SU-DHL-6 (cell line): ENCODE data around the gene USP10.

Experiments used
- H2AFZ ChIP-seq: fragments of 200-600 bp; sonication (generic); 2 replicates; pipeline ENCODE4 v1.6.1; 2014; ENCODE audit warnings: low read depth, mild to moderate bottlenecking, moderate library complexity, mixed read lengths, antibody characterized with exemption, low read length; ENCODE audit not compliant: severe bottlenecking
- H3F3A ChIP-seq: fragments of 200-600 bp; shearing (Covaris generic); 2 replicates; pipeline ENCODE4 v1.6.0; 2016; ENCODE audit warnings: antibody characterized with exemption, mild to moderate bottlenecking; ENCODE audit not compliant: insufficient read depth
- H3K27ac ChIP-seq: fragments of 200-600 bp; sonication (generic); 2 replicates; pipeline ENCODE4 v1.5.1; 2016; ENCODE audit warnings: low read depth, mild to moderate bottlenecking, low read length, moderate library complexity, mixed read lengths
- H3K27me3 ChIP-seq: fragments of 200-600 bp; sonication (generic), shearing (Covaris generic); 2 replicates; pipeline ENCODE4 v1.6.0; 2014; ENCODE audit warnings: mild to moderate bottlenecking, low read length
- H3K36me3 ChIP-seq: fragments of 200-600 bp; sonication (generic); 2 replicates; pipeline ENCODE4 v1.6.1; 2014; ENCODE audit warnings: mild to moderate bottlenecking, low read length, mixed read lengths
- H3K4me2 ChIP-seq: fragments of 300-600, 200-600 bp; shearing (Covaris generic), sonication (generic); 2 replicates; pipeline ENCODE4 v1.6.0; 2014; ENCODE audit warnings: low read length, low read depth, mild to moderate bottlenecking; ENCODE audit not compliant: poor library complexity, severe bottlenecking
- H3K4me3 ChIP-seq: fragments of 200-600 bp; sonication (generic); 2 replicates; pipeline ENCODE4 v1.5.1; 2014; ENCODE audit warnings: antibody characterized with exemption, low read length, mild to moderate bottlenecking, mixed read lengths; ENCODE audit not compliant: insufficient read depth, poor library complexity, severe bottlenecking
- H3K79me2 ChIP-seq: fragments of 200-600 bp; sonication (generic); 2 replicates; pipeline ENCODE4 v1.6.1; 2014; ENCODE audit warnings: mild to moderate bottlenecking, low read length, moderate library complexity; ENCODE audit not compliant: insufficient read depth
- H3K9ac ChIP-seq: fragments of 200-600 bp; sonication (generic); 2 replicates; pipeline ENCODE4 v1.7.0; 2014; ENCODE audit warnings: mild to moderate bottlenecking, low read length
- H3K9me2 ChIP-seq: fragments of 200-600 bp; sonication (generic); replicated peaks from 2 replicates; pipeline ENCODE4 v1.6.1; 2014; ENCODE audit warnings: low read length; ENCODE audit not compliant: insufficient read depth
- H3K9me3 ChIP-seq: fragments of 200-600 bp; sonication (generic); 2 replicates; pipeline ENCODE4 v1.6.1; 2014; ENCODE audit warnings: low read length, mixed read lengths; ENCODE audit not compliant: insufficient read depth
- H4K20me1 ChIP-seq: fragments of 200-600 bp; sonication (generic); 2 replicates; pipeline ENCODE4 v1.6.1; 2014; ENCODE audit warnings: low read depth, mild to moderate bottlenecking, antibody characterized with exemption, low read length, moderate library complexity, mixed read lengths
- EZH2phosphoT487 ChIP-seq: fragments of 200-600 bp; sonication (generic), shearing (Covaris generic); conservative IDR thresholded peaks from 2 replicates; pipeline ENCODE4 v1.6.1; 2018; ENCODE audit warnings: mild to moderate bottlenecking, antibody characterized with exemption, low read length, moderate library complexity, mixed read lengths
- TF ChIP-seq, protein P1 (sequence below): fragments of 200-600 bp; sonication (generic); IDR thresholded peaks from one replicate; pipeline ENCODE4 v1.5.1; 2017; ENCODE audit warnings: antibody characterized with exemption, mild to moderate bottlenecking, low read length, moderate library complexity; ENCODE audit not compliant: insufficient read depth, poor library complexity, severe bottlenecking

The USP10 gene

DNA sequence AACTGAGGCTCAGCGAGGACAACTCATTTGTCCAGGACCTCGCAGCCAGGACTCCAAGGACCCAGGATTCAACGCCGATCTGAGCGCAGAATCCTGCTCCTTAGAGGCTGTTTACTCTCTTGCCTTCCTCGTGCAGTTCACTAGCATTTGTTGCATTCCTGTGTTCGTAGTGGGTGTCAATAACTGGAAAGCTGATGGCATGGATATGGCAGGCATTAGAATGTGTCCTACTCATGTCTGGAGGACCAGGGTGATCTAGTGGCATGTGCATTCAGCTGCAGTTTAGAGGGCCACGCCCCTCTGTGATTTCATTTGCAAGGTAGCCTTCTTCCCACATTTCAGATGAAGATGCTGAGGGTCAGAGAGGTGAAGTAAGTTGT, 120.5 kb downstream of the USP10 start:
- Histone ChIP-seq H4K20me1 (no peaks in the 10 kb centered on the region), H2AFZ (no peak overlapping the region), H3K9me3 (no peaks in the 10 kb centered on the region), H3K9ac (no peak overlapping the region), H3K4me2 (no peak overlapping the region), H3K79me2 (no peaks in the 10 kb centered on the region), H3K27ac (no peak overlapping the region), H3K9me2 (no peaks in the 10 kb centered on the region), H3K36me3 (no peaks in the 10 kb centered on the region), H3K4me3 (no peak overlapping the region), H3K27me3 (no peaks in the 10 kb centered on the region), H3F3A (no peaks in the 10 kb centered on the region)
- TF ChIP-seq, protein P1, sequence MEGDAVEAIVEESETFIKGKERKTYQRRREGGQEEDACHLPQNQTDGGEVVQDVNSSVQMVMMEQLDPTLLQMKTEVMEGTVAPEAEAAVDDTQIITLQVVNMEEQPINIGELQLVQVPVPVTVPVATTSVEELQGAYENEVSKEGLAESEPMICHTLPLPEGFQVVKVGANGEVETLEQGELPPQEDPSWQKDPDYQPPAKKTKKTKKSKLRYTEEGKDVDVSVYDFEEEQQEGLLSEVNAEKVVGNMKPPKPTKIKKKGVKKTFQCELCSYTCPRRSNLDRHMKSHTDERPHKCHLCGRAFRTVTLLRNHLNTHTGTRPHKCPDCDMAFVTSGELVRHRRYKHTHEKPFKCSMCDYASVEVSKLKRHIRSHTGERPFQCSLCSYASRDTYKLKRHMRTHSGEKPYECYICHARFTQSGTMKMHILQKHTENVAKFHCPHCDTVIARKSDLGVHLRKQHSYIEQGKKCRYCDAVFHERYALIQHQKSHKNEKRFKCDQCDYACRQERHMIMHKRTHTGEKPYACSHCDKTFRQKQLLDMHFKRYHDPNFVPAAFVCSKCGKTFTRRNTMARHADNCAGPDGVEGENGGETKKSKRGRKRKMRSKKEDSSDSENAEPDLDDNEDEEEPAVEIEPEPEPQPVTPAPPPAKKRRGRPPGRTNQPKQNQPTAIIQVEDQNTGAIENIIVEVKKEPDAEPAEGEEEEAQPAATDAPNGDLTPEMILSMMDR, result no peak
- TF ChIP-seq EZH2phosphoT487, result no peak

DNA sequence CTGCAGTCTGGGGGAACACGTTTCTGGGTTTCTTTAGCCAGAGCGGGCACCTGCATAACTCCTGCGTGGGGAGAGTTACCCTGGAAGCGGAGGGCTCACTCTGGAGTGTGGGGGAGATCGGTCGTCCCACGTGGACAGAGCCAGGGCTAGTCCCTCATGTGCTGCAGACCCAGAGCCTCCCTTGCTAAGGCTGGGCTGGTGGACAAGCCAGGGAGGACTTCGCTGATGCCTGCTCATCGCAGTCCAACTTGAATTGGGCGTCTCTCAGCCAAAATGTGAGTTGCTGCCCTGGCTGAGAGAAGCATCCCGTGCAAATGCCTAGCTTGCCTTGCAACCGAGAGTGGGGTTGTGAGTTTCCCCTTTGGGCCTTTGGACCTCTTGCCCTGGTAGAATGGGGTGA, 121.0 kb downstream of the USP10 start:
- H3K27me3 ChIP-seq, result no peaks in the 10 kb centered on the region
- H2AFZ ChIP-seq, result no peak overlapping the region
- H3K27ac ChIP-seq, result no peak overlapping the region
- TF ChIP-seq, protein P1, result no peak
- no peak for TF ChIP-seq EZH2phosphoT487
- H3K79me2 ChIP-seq, result no peaks in the 10 kb centered on the region
- H3K36me3 ChIP-seq, result no peaks in the 10 kb centered on the region
- H3K4me2 ChIP-seq, result no peak overlapping the region
- no peaks in the 10 kb centered on the region for H3K9me2 ChIP-seq
- no peak overlapping the region for H3K4me3 ChIP-seq
- H3F3A ChIP-seq, result no peaks in the 10 kb centered on the region
- no peaks in the 10 kb centered on the region for H4K20me1 ChIP-seq
- no peak overlapping the region for H3K9ac ChIP-seq
- H3K9me3 ChIP-seq, result no peaks in the 10 kb centered on the region

DNA sequence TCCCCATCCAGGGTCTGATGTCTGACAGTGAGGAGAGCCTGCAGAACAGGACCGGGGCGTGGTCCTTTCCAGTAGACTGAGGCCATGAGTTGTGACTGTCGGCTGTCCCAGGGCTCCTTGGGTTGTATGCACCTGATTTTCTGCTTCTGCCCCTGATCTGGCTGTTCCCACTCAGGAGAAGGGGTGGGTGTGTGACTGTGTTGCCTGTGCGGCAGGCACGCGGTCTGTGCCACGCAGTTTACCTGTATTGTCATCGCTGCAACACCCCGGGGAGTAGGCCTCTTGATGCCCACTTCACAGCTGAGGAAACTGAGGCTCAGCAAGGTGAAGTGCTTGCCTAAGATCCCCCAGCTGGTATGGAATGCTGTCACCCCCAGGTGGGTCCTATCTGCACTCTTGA, 121.4 kb downstream of the USP10 start:
- no peak overlapping the region for H3K27ac ChIP-seq
- no peak overlapping the region for H2AFZ ChIP-seq
- no peak overlapping the region for H3K4me2 ChIP-seq
- no peaks in the 10 kb centered on the region for H3K36me3 ChIP-seq
- H3K4me3 ChIP-seq, result no peak overlapping the region
- no peaks in the 10 kb centered on the region for H3K79me2 ChIP-seq
- H3F3A ChIP-seq, result no peaks in the 10 kb centered on the region
- H3K9me3 ChIP-seq, result no peaks in the 10 kb centered on the region
- no peaks in the 10 kb centered on the region for H3K27me3 ChIP-seq
- TF ChIP-seq, protein P1, result no peak
- no peak for TF ChIP-seq EZH2phosphoT487
- no peak overlapping the region for H3K9ac ChIP-seq
- H3K9me2 ChIP-seq, result no peaks in the 10 kb centered on the region
- no peaks in the 10 kb centered on the region for H4K20me1 ChIP-seq
